Measurements from ENCODE around the gene BABAM2. TPM values are rescaled to one million over a fixed set of nuclear protein-coding genes. Genes with fewer than 3 reads are reported as not detected.
"Not testable (repeated sequence)": the region's sequence is repeated elsewhere in the genome, so short reads cannot be mapped to it uniquely, and the experiment has no call there.

The BABAM2 gene
- total RNA-seq, 1 donor from 2014 or later = 13.6 TPM

GRCh38 chr2:28320009-28320365 is 429.5 kb downstream of the BABAM2 start:
- no peak for DNase-seq

- DNase-seq = no peak
These were observed 429.8 kb downstream of the BABAM2 start for GRCh38 chr2:28320371-28320770.

GRCh38 chr2:28321426-28321825 is 430.9 kb downstream of the BABAM2 start:
- DNase-seq = no peak

GRCh38 chr2:28322051-28322450 is 431.5 kb downstream of the BABAM2 start:
- no peak for DNase-seq

GRCh38 chr2:28322456-28322855 is 431.9 kb downstream of the BABAM2 start:
- no peak for DNase-seq

- DNase-seq = no peak
These were observed 432.5 kb downstream of the BABAM2 start for GRCh38 chr2:28322981-28323396.

- no peak for DNase-seq
These were observed 434.6 kb downstream of the BABAM2 start for GRCh38 chr2:28325173-28325566.

GRCh38 chr2:28325567-28326468 is 435.3 kb downstream of the BABAM2 start:
- DNase-seq = no peak

GRCh38 chr2:28326469-28326805 is 435.9 kb downstream of the BABAM2 start:
- DNase-seq = no peak

- no peak for DNase-seq
These were observed 436.5 kb downstream of the BABAM2 start for GRCh38 chr2:28326881-28327505.

- DNase-seq = no peak
These were observed 437.0 kb downstream of the BABAM2 start for GRCh38 chr2:28327581-28327955.

GRCh38 chr2:28327956-28328922 is 437.7 kb downstream of the BABAM2 start:
- no peak for DNase-seq

GRCh38 chr2:28329184-28329583 is 438.7 kb downstream of the BABAM2 start:
- no peak for DNase-seq

GRCh38 chr2:28330722-28331121 is 440.2 kb downstream of the BABAM2 start:
- not testable (repeated sequence) for DNase-seq

GRCh38 chr2:28331797-28332196 is 441.3 kb downstream of the BABAM2 start:
- not testable (repeated sequence) for DNase-seq

GRCh38 chr2:28332696-28333095 is 442.2 kb downstream of the BABAM2 start:
- no peak for DNase-seq

GRCh38 chr2:28333606-28334526 is 443.3 kb downstream of the BABAM2 start:
- no peak for DNase-seq

GRCh38 chr2:28334527-28334894 is 444.0 kb downstream of the BABAM2 start:
- no peak for DNase-seq

- DNase-seq = not testable (repeated sequence)
These were observed 444.7 kb downstream of the BABAM2 start for GRCh38 chr2:28335265-28335664.

GRCh38 chr2:28335666-28336065 is 445.1 kb downstream of the BABAM2 start:
- DNase-seq = no peak

GRCh38 chr2:28336264-28336980 is 445.9 kb downstream of the BABAM2 start:
- no peak for DNase-seq

Measured in dermis blood vessel endothelial cell (primary cell).